Measurements from ENCODE around the gene KCTD21.
"Not testable (repeated sequence)": the region's sequence is repeated elsewhere in the genome, so short reads cannot be mapped to it uniquely, and the experiment has no call there.

The KCTD21 gene

GRCh38 chr11:78223320-78223954 is 35.0 kb upstream of the KCTD21 start:
- no peak for DNase-seq (ENCODE audit: low read depth)
- TF ChIP-seq CTCF (conservative IDR thresholded peaks at IDR 0.05; ENCODE audit: low read depth, low read length): no peak
- no peak overlapping the region for H3K4me3 ChIP-seq (ENCODE audit: low read length)

- DNase-seq (ENCODE audit: low read depth); H3K4me3 ChIP-seq (ENCODE audit: low read length): not testable (repeated sequence)
Observed at GRCh38 chr11:78222726-78223125, 34.3 kb upstream of the KCTD21 start.

GRCh38 chr11:78221396-78222315 is 33.2 kb upstream of the KCTD21 start:
- no peak overlapping the region for H3K4me3 ChIP-seq (ENCODE audit: low read length)
- no peak for DNase-seq (ENCODE audit: low read depth)
- no peak for TF ChIP-seq CTCF (conservative IDR thresholded peaks at IDR 0.05; ENCODE audit: low read depth, low read length)

- no peak for TF ChIP-seq CTCF (conservative IDR thresholded peaks at IDR 0.05; ENCODE audit: low read depth, low read length)
- DNase-seq (ENCODE audit: low read depth): no peak
- no peak overlapping the region for H3K4me3 ChIP-seq (ENCODE audit: low read length)
Observed at GRCh38 chr11:78220218-78221157, 32.1 kb upstream of the KCTD21 start.

- no peak overlapping the region for H3K4me3 ChIP-seq (ENCODE audit: low read length)
- no peak for TF ChIP-seq CTCF (conservative IDR thresholded peaks at IDR 0.05; ENCODE audit: low read depth, low read length)
- DNase-seq (ENCODE audit: low read depth): no peak
Observed at GRCh38 chr11:78219493-78220217, 31.2 kb upstream of the KCTD21 start.

- TF ChIP-seq CTCF (conservative IDR thresholded peaks at IDR 0.05; ENCODE audit: low read depth, low read length): no peak
- no peak overlapping the region for H3K4me3 ChIP-seq (ENCODE audit: low read length)
- DNase-seq (ENCODE audit: low read depth): no peak
Observed at GRCh38 chr11:78218707-78219492, 30.5 kb upstream of the KCTD21 start.
